Measurements from ENCODE around the gene CTF1. TPM values are rescaled to one million over a fixed set of nuclear protein-coding genes. Genes with fewer than 3 reads are reported as not detected.

CTF1 gene
- total RNA-seq, 4 donors from 2014 or later: 0.85 to 2.9 (median 2.8) TPM; not detected in 1

DNA sequence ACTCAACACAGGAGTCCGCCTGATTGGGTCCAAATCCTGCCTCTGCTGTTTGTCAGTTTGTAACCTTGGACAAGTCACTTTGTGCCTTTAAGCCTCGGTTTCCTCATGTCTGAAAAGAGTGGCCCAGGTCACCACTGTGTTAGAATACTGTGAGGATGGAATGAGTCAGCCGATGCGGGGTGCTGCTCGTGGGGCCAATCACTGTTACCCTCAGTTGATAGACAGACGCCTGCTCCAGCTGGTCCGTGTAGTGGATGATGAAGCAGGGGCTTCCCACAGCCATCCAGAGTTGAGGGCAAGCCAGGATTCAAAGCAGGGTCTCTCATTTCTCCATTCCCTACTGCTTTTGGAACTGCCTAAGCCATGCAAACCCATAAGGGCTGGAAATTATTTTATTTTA, 32.8 kb downstream of the CTF1 start:
- TF ChIP-seq, protein P1, sequence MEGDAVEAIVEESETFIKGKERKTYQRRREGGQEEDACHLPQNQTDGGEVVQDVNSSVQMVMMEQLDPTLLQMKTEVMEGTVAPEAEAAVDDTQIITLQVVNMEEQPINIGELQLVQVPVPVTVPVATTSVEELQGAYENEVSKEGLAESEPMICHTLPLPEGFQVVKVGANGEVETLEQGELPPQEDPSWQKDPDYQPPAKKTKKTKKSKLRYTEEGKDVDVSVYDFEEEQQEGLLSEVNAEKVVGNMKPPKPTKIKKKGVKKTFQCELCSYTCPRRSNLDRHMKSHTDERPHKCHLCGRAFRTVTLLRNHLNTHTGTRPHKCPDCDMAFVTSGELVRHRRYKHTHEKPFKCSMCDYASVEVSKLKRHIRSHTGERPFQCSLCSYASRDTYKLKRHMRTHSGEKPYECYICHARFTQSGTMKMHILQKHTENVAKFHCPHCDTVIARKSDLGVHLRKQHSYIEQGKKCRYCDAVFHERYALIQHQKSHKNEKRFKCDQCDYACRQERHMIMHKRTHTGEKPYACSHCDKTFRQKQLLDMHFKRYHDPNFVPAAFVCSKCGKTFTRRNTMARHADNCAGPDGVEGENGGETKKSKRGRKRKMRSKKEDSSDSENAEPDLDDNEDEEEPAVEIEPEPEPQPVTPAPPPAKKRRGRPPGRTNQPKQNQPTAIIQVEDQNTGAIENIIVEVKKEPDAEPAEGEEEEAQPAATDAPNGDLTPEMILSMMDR (IDR thresholded peaks at IDR 0.05; ENCODE audit: low read depth): no peak

DNA sequence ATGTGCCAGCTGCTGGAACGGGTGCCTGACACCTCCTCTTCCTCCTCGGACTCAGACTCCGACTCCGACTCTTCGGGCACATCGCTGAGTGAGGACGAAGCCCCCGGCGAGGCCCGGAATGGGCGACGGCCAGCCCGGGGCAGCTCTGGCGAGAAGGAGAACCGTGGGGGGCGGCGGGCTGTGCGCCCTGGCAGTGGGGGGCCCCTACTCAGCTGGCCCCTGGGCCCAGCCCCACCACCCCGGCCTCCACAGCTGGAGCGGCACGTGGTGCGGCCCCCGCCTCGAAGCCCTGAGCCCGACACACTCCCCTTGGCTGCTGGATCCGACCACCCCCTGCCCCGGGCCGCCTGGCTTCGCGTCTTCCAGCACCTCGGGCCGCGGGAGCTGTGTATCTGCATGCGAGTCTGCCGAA, 33.8 kb downstream of the CTF1 start:
- TF ChIP-seq, protein P1 (IDR thresholded peaks at IDR 0.05; ENCODE audit: low read depth): no peak

DNA sequence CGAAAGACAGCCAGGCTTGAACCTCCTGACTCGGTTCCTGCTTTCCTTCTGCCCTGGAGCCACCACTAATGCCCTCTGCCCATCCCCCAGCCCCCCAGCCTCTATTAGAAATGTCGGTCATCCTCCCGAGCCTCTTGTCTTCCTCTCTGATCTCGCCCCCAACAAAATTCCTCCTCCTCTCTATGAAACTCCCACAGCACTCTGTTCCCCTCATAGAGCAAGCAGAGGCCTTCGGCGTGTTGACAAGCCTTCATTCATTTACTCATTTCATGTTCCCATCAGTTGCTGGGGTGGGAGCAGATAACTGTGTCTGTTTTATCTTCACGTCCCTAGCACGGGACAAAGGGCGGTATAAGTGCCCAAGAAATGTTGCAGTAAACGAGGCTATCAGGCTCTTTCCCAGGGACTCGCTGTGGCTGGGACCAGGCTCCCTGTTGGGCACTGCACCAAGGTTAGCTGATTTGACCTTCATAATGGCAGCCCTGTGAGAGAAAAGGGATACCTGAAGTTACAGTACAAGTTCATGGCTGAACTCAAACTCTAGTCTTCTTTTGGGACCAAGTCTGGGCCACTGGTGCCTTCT, 34.7 kb downstream of the CTF1 start:
- TF ChIP-seq, protein P1 (IDR thresholded peaks at IDR 0.05; ENCODE audit: low read depth): no peak

DNA sequence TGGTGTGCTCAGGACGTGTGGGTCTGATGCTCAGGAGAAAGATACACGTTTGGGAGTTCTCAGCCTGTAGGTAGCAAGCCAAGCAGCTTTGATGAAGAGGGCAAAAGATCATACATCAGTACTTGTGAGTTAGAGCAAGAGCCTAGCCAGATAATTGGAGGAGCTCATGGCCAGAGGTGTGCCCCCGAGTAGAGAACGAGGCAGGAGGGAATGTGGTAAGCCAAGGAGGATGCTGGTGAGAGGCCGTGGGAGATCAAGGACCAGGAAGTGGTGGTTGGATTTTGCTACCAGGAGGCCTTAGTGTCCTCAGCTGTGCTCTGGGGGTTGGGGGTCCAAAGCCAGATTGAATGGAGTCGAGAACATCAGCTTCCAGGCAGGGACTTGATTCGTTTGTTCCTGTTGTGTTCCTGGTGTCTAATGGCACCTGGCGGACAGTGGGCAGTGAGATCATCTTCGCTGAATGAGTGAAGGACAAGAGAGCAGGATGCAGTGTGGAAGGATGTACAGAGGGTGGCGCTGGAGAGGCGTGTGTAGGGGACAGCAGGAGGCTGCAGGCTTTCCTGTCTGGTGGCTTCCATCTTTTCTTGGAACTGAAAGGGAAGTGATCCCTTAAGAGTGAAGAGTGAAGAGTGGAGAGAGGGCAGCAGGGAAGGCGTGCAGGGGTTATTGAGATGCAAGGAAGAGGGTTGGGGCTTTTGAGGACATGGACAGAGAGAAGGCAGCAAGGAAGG, 38.6 kb downstream of the CTF1 start:
- TF ChIP-seq, protein P1 (IDR thresholded peaks at IDR 0.05; ENCODE audit: low read depth): no peak

DNA sequence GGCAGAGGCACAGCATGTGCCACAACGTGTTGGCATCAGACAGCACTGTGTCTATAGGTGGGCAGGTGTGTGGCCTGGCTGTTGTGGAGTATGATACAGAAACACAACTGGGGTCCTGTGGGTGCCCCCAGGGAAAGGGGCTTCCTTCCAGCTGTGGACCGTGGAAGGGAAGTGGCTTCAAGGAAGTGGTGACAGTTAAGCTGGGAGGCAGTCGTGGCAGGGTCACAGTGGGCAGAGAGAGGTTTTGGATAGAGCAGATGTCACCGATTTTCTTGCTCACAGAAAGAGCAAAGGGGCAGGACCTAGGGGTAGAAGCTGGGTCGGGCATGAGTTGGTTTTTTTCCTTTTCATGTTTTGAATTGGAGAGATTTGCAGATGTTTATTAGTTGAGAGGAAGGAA, 41.3 kb downstream of the CTF1 start:
- TF ChIP-seq, protein P1 (IDR thresholded peaks at IDR 0.05; ENCODE audit: low read depth): no peak

DNA sequence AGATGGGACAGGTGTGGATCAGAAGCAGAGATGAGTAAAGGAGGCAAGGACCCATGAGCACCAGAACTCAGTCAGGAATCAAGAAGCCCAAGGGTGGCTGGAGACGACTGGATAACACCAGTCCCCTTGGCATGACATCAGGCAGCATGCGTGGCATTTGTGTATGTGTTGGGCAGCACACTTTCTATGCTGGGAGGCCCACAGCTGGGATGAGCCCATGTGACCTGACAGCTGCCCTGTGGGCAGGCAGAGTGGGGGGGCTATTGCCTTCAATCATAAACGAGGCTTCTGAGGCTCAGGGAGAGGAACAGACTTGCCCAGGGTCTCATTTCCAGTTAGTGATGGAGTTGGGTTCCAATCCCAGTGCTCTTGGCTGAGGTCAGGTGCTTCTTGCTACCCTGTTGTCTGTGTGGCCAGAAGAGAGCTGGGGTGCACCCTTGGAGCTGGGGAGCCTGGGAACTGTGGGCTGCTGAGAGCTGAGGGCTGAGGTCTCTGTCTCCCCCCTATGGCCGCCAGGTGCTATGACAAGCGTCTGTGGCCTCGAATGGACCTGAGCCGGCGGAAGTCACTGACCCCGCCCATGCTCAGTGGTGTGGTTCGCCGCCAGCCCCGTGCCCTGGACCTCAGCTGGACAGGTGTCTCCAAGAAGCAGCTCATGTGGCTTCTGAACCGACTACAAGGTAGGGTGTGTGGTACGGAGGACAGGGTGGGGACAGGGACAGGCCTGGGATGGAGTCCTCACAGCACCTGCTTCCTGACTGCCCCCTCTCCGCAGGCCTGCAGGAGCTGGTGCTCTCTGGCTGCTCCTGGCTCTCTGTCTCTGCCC, 45.4 kb downstream of the CTF1 start:
- TF ChIP-seq, protein P1 (IDR thresholded peaks at IDR 0.05; ENCODE audit: low read depth): no peak

DNA sequence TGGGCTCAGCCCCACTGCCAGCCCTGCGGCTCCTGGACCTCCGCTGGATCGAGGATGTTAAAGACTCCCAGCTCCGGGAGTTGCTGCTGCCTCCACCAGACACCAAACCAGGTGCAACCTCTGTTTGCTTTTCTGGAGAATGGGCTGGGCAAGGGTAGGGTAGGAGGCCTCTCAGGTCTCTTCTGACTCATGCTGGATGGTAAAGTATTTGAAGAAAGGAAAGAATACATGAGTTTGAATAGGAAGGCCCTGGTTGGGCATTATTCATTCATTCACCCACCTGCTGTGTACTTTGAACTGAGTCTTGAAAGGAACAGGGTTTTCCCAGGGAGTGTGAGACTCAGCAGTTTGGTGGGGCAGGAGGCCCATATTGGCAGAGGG, 46.0 kb downstream of the CTF1 start:
- TF ChIP-seq, protein P1 (IDR thresholded peaks at IDR 0.05; ENCODE audit: low read depth): no peak

Measured in subcutaneous adipose tissue (tissue), 4 donors.